NCI-H1930 (cell line): ENCODE data around the gene DOK7.

Source experiments
- DNase-seq, 2 experiments: peaks; one replicate each; lab custom pipeline; 2025; lab: John Stamatoyannopoulos, UW

DOK7 gene

DNA sequence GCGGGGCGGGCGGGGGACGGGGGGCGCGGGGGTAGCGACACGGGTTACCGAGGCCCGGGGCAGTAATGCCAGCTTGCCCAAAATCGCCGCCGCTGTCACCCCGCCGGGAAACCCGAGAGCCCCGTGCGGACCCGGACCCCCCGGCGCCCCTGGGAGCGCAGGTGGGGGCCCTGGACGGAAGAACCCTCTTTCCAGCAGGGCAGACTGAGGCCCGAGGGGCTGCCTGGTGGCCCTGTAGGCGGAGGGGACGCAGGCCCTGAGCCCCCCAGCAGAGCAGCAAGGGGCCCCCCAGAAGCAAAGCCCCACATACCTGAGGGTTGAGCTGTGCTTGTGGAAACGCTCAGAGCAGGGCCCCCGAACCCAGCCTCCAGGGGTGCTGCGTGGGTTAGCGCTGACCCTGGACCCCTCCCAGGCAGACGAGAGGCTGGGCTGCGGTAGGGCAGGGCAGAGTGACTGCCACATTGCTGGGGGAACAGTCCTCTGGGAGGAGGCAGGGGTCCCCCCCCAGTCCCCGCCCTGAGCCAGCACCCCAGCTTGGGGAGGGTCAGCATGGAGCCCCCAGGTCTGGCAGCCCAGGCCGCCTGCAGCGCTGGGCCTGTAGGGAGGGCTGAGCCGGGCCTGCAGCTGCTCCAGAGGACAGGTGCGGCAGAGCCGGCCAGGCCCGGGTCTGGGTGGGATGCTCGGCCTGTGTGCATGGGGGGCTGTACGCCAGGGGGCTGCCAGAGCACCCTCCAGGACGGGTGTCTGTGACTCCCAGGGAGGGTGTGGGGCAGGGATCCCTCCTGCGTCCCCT, 646 bp downstream of the DOK7 start:
- DNase-seq: no peak

DNA sequence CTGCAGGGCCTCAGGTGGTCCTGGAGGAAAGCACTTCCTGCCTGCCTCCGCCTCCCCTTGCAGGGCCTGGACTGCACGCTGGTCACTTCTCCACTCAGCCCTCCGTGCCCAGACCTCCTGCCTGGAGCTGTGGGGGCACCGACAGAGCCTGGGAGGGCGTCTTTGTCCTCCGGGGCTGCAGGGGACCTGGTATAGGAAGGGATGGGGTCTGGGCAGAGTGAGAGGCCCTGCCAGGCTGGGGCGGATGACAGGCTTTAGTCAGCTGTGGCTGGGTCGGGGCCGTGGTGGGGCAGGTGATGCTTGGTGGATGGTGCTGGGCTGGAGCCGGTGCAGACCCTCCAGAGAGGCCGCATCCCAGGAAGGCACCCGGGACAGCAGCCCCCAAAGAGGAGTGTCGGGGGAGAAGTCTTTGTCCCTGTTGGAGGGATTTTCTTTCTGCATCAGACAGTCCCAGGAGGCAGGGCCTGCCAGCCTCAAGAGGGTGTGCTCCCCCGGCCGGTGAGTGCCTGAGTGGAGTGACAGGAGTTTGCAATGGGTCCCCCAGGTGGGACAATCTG, 1.3 kb downstream of the DOK7 start:
- DNase-seq: no peak

DNA sequence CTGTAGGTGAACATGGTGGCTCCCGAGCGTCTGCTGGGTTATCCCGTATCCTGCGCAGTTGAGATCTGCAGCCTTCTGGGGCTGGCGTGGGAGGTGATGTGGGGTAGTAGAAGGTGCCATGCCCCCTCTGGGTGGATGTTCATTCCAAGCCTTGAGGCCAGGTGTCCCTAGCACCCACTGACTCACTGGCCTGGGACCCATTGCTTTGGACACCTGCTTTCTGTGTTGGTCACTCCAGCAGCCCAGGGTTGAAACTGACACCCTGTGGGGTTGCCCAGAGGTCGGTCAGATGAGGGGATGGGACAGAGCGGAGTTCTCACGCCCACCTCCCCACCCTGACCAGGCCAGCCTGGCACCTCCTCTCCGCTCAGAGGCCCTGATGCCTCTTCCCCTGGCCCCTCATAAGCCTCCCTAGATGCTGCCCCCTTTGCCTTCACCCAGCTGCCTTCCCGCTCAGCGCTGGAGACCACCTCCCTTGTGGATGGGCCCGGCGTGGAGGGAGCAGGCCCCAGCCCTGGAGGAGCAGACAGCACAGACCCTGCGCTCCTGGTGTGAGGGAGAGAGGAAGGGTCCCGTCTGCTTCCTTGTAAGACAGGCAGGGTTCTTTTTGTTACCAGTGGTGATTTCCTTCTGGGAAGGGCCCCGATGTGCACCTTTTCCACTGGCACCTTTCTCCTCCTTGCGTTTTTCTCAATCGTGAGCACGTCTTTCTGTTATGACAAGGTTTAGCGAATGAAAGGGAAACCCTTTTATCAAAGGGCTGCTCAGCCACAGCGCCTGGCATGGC, 2.0 kb downstream of the DOK7 start:
- no peak for DNase-seq

DNA sequence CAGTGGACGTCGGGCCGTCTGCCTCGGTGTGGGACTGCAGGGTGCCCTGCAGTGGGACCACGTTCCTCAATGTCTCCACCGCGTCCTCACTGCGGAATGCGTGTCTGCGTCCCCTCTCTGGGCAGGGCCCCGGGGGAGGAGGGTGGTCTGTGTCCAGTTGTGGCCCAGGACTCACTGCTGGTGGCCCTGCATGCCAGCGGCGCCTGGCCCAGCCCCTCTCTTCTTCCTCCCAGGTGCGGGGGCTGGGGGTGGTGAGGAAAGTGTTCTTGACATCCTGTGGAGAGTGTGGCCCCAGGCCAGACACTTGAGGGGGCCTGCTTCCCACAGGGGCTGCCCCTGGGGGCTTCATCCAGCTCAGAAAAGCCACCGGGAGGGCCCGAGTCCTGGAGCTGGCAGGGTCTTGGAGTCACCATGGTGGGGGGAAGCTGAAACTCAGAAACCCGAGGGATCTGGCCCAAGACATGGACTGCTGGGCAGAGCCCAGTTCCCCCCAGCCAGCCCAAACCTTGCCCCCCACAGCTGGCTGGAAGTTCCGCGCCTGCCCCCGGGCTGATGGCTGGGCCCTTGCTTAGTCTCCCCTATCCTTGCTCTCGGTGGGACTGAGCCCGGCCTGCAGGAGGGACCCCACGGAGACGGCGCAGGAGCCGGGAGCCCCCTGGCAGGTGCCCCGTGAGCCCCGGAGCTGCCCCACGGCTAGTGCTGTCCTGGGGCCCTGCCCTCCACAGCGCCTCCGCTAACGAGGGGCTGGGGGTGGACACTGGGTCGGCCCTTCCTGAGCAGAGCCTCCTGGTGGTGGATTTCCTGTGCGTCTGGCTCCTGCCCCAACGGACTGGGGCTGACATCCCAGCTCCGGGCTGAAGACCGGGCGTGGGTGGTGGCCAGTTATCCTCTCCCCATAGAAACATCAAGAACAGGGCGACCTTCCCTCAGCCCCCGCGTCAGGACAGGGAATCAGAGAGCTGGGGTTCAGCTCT, 2.9 kb downstream of the DOK7 start:
- DNase-seq: no peak

DNA sequence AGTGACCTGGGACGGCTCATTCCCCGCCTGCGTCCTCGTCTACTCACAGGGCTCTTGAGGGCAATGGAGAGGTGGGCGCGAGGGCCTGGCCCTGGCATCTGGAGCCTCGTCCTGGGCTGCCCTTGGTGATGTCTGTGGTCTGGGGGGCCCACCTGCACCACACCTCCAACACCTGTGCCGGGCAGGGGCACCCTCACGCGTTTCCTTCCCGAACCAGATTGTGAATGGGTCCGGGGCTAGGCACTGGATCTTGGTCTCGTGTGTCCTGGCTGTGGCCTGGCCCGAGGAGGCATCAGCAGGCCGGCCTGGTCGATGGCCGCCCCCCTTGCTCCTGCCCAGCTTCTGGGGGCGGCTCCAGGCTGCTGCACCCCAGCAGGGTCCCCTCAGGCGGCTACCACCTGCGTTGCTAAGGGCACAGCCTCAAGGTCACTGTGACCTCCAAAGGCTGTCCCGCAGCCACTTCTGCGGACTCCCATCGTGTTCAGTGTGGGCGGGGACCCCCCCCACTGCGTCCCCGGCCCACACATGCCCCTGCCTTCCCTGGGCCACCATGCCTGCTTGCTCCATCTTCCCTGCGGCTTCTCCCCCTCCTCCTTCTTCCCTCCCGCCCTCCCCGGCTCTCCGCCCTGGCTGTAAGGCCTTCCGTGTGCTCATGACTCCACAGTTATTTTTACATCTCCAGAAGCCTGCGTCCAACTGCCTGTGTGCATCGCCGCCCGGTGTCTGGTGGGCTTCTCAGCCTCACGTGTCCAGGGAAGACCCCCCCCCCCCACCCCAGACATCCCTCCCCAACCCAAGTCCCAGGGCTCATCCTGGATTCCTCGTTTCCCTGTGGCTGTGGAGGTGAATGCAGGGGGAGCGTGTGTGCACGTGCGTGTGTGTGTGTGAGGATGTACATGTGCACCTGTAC, 3.8 kb downstream of the DOK7 start:
- no peak for DNase-seq

DNA sequence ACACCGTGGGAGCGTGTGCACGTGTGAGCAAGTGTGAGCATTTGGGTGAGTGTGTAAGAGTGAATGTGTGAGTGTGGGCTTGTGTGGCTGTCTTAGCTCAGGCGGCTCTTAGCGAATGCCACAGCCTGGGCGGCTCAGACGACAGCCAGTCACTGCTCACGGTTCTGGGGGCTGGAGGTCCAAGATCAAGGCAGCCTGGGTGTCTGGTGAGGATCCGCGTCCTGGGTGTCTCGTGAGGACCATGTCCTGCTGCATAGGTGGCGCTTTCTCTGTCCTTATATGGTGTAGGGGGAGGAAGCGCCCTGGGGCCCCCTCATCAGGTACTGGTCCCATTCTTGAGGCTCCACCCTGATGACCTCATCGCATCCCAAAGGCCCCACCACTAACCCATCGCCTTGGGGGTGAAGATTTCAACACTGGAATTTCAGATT, 4.5 kb downstream of the DOK7 start:
- DNase-seq: no peak

DNA sequence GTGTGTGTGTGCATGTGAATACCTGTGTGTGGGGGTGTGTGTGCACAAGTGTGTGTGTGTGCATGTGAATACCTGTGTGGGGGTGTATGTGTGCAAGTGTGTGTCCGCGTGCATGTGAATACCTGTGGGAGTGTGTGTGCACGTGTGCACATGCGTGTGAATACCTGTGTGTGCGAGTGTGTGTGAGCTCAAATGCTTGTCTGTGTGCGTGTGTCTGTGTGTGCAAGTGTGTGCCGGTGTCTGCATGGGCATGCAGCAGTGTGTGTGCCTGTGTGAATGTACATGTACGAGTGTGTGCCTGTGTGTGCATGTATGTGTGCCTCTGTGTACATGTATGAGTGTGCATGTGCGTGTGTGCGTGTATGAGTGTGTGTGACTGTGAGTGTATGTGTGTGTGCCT, 5.0 kb downstream of the DOK7 start:
- DNase-seq: no peak

DNA sequence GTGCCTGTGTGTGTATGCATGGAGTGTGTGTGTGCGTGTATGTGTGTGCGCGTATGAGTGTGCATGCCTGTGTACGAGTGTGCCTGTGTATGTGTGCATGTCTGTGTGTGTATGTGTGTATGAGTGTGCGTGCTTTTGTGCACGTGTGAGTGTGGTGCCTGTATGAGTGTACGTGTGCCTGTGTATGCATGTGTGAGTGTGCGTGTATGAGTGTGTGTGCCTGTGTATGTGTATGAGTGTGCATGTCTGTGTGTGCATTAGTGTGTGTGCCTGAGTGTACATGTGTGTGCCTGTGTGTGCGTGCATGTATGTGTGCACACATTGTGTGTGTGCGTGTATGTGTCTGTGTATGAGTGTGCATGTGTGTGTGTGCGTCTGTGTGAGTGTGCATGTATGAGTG, 5.7 kb downstream of the DOK7 start:
- no peak for DNase-seq

DNA sequence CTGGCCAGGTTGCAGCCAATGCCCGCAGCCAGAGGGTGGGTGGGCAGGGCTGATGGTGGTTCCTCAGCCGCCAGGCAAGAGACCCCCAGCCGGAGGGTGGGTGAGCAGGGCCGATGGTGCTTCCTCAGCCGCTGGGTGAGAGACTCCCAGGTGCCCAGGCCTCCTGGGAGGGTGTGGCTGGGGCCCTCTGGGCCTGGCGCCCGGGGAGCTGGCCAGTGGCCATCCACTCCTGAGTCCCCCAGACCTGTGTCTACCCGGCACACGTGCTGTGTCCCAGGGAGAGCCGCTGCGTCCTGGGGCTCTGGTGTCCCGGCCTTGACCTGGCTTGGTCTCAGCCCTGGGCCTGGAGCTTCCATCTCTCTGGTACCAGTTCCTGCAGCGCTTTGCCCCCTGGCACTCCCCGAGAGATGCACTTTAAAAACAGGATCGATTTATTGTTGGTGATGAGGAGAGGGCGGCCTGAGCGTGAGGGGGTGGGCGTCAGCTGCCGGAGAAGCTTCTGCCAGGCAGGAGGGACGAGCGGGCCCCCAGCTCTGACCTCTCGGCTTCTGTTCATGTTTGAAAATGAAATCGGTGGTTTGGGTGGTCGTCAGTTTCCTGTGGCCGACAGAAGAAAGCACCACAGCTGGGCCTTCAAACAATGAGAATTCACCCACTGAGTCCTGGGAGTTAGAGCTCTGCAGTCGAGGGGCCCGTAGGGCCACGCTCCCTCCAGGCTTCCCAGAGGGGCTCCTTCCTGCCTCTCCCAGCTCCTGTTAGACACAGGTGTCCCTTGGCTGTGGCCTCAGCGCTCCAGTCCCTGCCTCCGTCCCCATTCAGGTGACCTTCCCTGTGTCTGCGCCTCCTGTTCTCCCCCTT, 6.5 kb downstream of the DOK7 start:
- no peak for DNase-seq

DNA sequence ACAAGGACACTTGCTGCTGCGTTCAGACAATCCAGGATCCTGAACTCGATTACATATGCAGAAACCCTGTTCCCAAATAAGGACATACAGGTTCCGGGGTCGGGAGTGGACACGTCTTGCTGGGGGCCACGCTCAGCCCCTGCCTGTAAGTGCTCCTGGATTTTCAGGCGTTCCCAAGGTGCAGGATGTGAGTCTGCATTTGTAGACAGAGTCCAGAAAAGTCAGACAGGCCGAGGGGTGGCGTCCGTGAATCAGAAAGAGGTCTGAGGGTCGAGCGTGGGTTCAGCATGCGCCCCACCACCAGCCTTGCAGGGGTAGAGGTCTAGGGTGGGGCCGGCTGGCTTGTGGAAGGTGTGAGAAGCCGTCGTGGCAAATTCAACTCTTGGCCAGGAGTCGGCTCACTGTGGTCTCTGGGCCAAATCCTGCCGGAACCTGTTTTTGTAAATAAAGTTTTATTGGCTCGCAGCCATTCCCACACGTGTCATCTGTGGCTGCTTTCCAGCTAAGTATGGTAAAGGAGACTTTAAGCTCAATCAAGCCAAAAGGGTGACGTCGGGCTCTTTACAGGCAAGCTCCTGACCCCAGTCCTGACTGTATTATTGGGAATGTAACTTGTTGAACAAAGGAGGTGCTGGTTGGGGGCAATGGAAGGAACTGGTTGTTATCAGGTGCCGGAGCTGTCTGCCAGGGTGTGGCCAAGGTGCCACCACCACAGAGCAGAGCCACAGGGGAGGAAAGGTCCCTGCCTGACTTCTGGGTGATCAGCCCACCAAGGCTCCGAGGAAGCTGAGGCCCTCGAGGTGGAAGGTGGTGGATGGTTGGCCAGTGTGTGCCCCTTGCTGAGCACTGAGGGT, 7.4 kb downstream of the DOK7 start:
- no peak for DNase-seq

DNA sequence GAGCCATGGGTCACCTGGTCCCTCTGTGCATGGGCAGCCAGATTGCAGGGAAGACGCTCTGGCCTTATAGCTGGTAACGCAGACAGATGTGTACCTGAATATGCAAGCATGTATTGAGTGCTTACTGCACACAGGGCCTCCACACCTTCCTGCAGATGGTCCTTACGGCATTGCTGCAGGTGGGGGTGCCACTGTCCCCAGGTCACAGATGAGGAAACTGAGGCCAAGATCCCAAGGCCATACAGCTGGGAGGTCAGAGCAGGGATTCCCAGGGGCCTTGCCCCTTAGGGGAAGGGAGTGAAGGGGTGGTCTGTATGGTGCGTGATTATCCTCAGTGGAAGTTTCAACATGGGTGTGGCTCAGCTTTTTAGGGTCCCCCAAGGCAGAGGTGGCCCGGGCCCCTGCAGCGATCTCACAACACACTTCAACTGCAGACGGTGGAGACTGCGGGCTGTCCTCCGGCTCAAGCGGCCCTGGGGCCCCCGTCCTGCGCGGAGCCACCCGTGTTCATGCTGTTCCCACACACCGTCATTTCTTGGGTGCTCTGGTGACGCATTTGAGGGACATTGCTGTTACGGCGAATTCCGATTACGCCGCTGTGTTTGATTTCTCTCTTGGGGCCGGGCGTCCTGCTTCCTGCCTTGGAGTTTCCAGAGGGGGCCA, 8.1 kb downstream of the DOK7 start:
- DNase-seq: no peak

DNA sequence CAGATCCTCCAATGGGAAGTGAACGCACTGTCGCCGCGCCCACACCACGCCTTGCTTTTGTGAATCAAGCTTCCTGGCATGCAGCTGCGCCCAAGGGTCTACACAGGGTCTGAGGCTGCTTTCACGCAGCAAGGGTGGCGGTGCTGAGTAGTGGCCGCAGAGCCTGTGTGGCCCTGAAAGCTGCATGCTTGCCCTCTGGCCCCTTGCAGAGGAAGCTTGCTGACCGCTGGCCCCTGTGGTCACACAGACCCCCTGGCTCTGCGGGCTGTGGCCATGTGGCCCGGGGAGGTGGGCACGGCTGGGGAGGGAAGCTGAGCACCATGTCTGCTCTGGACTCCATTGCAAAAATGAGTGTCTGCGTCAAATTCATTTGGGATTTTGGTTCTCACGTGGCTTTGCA, 8.8 kb downstream of the DOK7 start:
- DNase-seq: no peak

DNA sequence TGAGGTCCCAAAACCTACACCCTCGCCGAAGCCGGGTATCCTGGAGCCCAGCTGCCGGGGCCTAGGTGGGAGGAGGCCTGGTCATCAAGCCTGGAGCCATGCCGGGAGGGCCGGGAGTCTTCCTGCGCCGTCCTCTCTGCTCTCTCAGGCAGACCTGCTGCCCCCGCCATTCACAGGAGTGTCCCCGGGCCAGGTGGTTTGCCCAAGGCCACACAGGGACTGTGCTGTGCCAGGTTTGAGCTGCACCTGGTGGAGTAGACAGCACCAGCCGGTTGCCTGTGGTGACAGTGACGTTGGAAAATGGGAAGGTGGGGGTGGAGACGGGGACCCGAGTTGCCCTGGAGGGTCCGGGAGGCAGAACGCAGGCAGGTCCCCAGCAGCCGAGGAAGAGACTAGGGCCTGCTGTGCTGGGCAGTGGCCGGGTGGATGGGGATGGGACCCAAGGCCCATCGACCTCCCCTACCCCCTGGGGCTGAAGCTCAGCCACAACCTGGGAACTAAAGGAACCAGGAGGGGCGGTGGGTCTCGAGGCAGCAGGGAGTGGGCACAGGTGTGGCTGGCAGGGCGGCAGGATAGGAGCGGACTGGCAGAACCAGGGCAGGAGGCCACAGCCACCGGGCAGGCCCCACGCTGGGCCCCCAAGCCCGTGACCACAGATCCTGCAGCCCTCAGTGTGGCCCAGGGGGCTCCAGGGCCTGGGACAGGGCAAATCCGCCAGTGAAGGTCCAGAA, 9.5 kb downstream of the DOK7 start:
- no peak for DNase-seq

DNA sequence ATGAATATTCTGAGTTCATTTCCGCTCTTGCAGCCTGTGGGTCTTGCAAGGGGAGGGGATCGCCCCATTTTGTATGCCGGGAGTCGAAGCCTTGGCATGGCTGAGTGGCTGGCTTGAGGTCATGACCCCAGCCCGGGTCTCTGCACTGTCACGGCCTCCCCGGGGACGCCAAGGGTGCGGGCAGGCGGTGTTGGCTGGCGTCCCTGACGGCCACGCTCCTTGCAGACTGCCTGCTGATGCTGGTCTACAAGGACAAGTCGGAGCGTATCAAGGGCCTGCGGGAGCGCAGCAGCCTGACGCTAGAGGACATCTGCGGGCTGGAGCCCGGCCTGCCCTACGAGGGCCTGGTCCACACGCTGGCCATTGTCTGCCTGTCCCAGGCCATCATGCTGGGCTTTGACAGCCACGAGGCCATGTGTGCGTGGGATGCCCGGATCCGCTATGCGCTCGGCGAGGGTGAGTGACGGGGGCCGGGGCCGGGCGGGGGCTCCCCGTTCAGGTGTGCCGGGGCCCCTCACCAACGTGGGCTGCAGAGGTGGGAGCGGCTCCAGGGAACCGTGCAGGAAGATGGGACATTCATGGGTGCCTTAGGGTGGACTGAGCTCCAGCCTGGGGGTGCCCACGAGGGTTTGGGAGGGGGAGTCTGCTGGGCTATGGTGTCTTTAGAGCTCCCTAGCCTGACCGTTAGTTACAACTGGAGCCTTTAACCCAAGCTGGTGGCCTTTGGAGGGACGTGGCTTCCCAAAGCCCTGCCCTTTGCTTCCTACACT, 10.3 kb downstream of the DOK7 start:
- no peak for DNase-seq

DNA sequence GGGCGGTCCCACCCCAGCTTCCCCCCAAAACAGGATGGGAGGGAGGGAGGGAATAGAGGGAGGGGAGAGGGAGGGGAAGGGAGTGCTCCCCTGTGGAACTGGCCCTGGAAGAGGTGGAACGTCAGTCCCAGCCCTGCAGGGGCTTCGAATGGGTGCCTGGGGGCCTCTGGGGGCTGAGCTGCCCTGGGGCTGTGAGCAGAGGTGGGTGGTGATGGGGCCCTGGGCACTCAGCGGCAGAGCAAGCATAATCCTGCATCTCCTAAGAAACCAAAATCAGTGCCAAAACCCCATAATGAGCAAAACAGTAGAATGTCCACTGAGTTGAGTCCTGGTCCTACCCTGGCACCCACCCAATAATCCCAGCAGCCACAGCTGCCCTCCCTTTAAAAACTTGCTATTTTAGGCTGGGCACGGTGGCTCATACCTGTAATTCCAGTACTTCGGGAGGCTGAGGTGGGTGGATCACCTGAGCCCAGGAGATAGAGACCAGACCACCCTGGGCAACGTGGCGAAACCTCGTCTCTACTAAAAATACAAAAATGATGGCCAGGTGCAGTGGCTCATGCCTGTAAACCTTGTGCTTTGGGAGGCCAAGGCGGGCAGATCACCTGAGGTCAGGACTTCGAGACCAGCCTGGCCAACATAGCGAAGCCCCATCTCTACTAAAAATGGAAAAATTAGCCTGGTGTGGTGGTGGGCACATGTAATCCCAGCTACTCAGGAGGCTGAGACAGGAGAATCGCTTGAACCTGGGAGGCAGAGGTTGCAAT, 11.1 kb downstream of the DOK7 start:
- DNase-seq: no peak

DNA sequence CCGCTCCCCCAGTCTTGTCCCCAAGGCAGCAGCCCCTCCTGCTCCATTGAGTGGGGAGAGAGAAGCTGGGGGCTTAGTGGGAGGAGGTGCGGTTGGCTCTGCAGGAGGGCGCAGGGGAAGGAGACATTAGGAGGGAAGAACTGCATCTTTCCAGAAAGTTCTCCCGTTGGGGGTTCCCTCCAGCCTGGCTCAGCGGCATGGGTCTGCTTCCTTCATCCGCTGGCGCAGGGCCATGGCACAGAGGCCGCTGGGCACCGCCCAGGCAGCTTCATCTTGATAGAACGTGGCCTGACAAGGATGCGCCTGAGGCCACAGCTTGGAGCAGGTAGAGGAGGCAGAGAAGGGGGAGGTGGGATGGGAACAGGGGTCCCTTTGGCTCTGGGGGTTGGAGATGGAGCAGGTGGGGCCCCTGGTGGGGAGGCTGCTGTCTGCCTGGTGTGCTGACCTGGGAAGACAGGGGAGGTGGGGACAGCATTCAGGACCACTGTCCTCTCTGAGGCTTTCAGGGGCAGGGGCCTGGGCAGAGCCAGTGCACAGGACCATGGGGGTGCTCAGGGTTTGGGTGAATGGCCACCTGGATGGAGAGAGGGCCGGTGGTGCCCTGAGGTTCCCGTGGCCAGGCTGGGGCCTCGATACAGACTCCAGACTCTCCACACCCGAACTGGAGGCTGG, 12.1 kb downstream of the DOK7 start:
- DNase-seq: no peak
